ENCODE results near the gene CCDC50. TPM values are rescaled to one million over a fixed set of nuclear protein-coding genes. Genes with fewer than 3 reads are reported as not detected.

Gene CCDC50
- total and polyA plus RNA-seq, 2 of the 8 experiments (the other 6 are each of a cell fraction or from before 2014, with no cell fraction given): 7.3 to 19.2 TPM

GRCh38 chr3:191380001-191380400, 50.8 kb downstream of the CCDC50 start (continued):
- TF ChIP-seq CHD7 (IDR thresholded peaks at IDR 0.05; ENCODE audit: insufficient replicate concordance, low read length) (no peak), EP300 (IDR thresholded peaks at IDR 0.05; ENCODE audit: borderline replicate concordance in 1 of 2, low read depth in 2 of 2, low read length in 2 of 2) (no peak), RBBP5 (IDR thresholded peaks at IDR 0.05; ENCODE audit: borderline replicate concordance, low read depth, low read length) (no peak), CEBPB (IDR thresholded peaks at IDR 0.05; ENCODE audit: low read depth, low read length) (no peak)
- TF ChIP-seq, protein P1, sequence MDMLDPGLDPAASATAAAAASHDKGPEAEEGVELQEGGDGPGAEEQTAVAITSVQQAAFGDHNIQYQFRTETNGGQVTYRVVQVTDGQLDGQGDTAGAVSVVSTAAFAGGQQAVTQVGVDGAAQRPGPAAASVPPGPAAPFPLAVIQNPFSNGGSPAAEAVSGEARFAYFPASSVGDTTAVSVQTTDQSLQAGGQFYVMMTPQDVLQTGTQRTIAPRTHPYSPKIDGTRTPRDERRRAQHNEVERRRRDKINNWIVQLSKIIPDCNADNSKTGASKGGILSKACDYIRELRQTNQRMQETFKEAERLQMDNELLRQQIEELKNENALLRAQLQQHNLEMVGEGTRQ (IDR thresholded peaks at IDR 0.05; ENCODE audit: low read length): no peak

All from H1 (cell line).